ENCODE results near the gene C1orf146. TPM values are rescaled to one million over a fixed set of nuclear protein-coding genes. Genes with fewer than 3 reads are reported as not detected.

The C1orf146 gene
- total RNA-seq = not detected

- DNase-seq = no peak
- POLR2A ChIA-PET = no interaction called here
- no peaks in the 10 kb centered on the region for H3K4me1 Mint-ChIP-seq
- H3K27me3 Mint-ChIP-seq = no peaks in the 10 kb centered on the region
- no peak within 1 kb of the TSS for H3K4me3 Mint-ChIP-seq
- H3K27ac Mint-ChIP-seq = no peak within 1 kb of the TSS
- no peaks in the 10 kb centered on the region for H3K36me3 Mint-ChIP-seq
- H3K9me3 Mint-ChIP-seq = peaks cover 2% of the 10 kb centered on the region
- no peak for ATAC-seq (ENCODE audit: low read depth)
Measured at GRCh38 chr1:92217721-92218120, at the start of gene C1orf146. TSS of gene C1orf146 (plus strand) at chr1:92217915. CDS start at chr1:92231421, 13,506 bp downstream.

- DNase-seq = no peak
- H3K27me3 Mint-ChIP-seq = no peaks in the 10 kb centered on the region
- H3K36me3 Mint-ChIP-seq = no peaks in the 10 kb centered on the region
- ATAC-seq (ENCODE audit: low read depth) = no peak
- H3K27ac Mint-ChIP-seq = no peak overlapping the region
- no peaks in the 10 kb centered on the region for H3K9me3 Mint-ChIP-seq
- no peak overlapping the region for H3K4me3 Mint-ChIP-seq
- POLR2A ChIA-PET = no interaction called here
- no peaks in the 10 kb centered on the region for H3K4me1 Mint-ChIP-seq
Measured at GRCh38 chr1:92168657-92169056, 49.1 kb upstream of the C1orf146 start.

GRCh38 chr1:92169214-92170005, 48.3 kb upstream of the C1orf146 start:
- H3K27me3 Mint-ChIP-seq = no peaks in the 10 kb centered on the region
- H3K4me3 Mint-ChIP-seq = no peak overlapping the region
- no peak for DNase-seq
- H3K36me3 Mint-ChIP-seq = no peaks in the 10 kb centered on the region
- no peak for ATAC-seq (ENCODE audit: low read depth)
- POLR2A ChIA-PET = no interaction called here
- H3K4me1 Mint-ChIP-seq = no peaks in the 10 kb centered on the region
- H3K27ac Mint-ChIP-seq = no peak overlapping the region
- H3K9me3 Mint-ChIP-seq = no peaks in the 10 kb centered on the region

- Mint-ChIP-seq H3K9me3 (no peaks in the 10 kb centered on the region), H3K27ac (no peak overlapping the region), H3K36me3 (peaks cover 2% of the 10 kb centered on the region), H3K4me3 (no peak overlapping the region), H3K4me1 (no peaks in the 10 kb centered on the region), H3K27me3 (no peaks in the 10 kb centered on the region)
- POLR2A ChIA-PET = no interaction called here
- ATAC-seq (ENCODE audit: low read depth) = no peak
- no peak for DNase-seq
Measured at GRCh38 chr1:92184632-92185031, 33.1 kb upstream of the C1orf146 start.

- no peaks in the 10 kb centered on the region for H3K4me1 Mint-ChIP-seq
- no peak overlapping the region for H3K27ac Mint-ChIP-seq
- H3K27me3 Mint-ChIP-seq = no peaks in the 10 kb centered on the region
- ATAC-seq (ENCODE audit: low read depth) = no peak
- DNase-seq = no peak
- H3K4me3 Mint-ChIP-seq = no peak overlapping the region
- POLR2A ChIA-PET = interaction anchor here (0.5 kb wide), 1 partner anchor 31 kb away, joined by 3 read pairs; no protein-coding TSS in a partner anchor
- no peaks in the 10 kb centered on the region for H3K9me3 Mint-ChIP-seq
- no peaks in the 10 kb centered on the region for H3K36me3 Mint-ChIP-seq
Measured at GRCh38 chr1:92186081-92186480, 31.6 kb upstream of the C1orf146 start.

- POLR2A ChIA-PET = no interaction called here
- H3K4me3 Mint-ChIP-seq = no peak overlapping the region
- no peak for DNase-seq
- no peaks in the 10 kb centered on the region for H3K4me1 Mint-ChIP-seq
- no peaks in the 10 kb centered on the region for H3K36me3 Mint-ChIP-seq
- H3K27me3 Mint-ChIP-seq = peaks cover 7% of the 10 kb centered on the region
- no peak for ATAC-seq (ENCODE audit: low read depth)
- H3K9me3 Mint-ChIP-seq = no peaks in the 10 kb centered on the region
- no peak overlapping the region for H3K27ac Mint-ChIP-seq
Measured at GRCh38 chr1:92188436-92189255, 29.1 kb upstream of the C1orf146 start.

GRCh38 chr1:92191726-92192125, 26.0 kb upstream of the C1orf146 start:
- H3K9me3 Mint-ChIP-seq = no peaks in the 10 kb centered on the region
- H3K4me3 Mint-ChIP-seq = no peak overlapping the region
- ATAC-seq (ENCODE audit: low read depth) (no peak), DNase-seq (no peak)
- POLR2A ChIA-PET = interaction anchor here (0.6 kb wide), 1 partner anchor 36 kb away, joined by 3 read pairs; no protein-coding TSS in a partner anchor
- H3K27ac Mint-ChIP-seq = no peak overlapping the region
- H3K27me3 Mint-ChIP-seq = peaks cover 7% of the 10 kb centered on the region
- no peaks in the 10 kb centered on the region for H3K4me1 Mint-ChIP-seq
- H3K36me3 Mint-ChIP-seq = no peaks in the 10 kb centered on the region

GRCh38 chr1:92192246-92192645, 25.5 kb upstream of the C1orf146 start:
- H3K4me1 Mint-ChIP-seq = peaks cover 2% of the 10 kb centered on the region
- no peak overlapping the region for H3K27ac Mint-ChIP-seq
- POLR2A ChIA-PET = no interaction called here
- ATAC-seq (ENCODE audit: low read depth) = no peak
- H3K4me3 Mint-ChIP-seq = no peak overlapping the region
- DNase-seq = no peak
- no peaks in the 10 kb centered on the region for H3K36me3 Mint-ChIP-seq
- H3K9me3 Mint-ChIP-seq = no peaks in the 10 kb centered on the region
- H3K27me3 Mint-ChIP-seq = peaks cover 7% of the 10 kb centered on the region

- H3K27me3 Mint-ChIP-seq = peaks cover 7% of the 10 kb centered on the region
- ATAC-seq (ENCODE audit: low read depth) = no peak
- H3K27ac Mint-ChIP-seq = no peak overlapping the region
- peaks cover 2% of the 10 kb centered on the region for H3K4me1 Mint-ChIP-seq
- no peak overlapping the region for H3K4me3 Mint-ChIP-seq
- no peaks in the 10 kb centered on the region for H3K9me3 Mint-ChIP-seq
- H3K36me3 Mint-ChIP-seq = no peaks in the 10 kb centered on the region
- POLR2A ChIA-PET = no interaction called here
- DNase-seq = no peak
Measured at GRCh38 chr1:92194511-92194910, 23.2 kb upstream of the C1orf146 start.

GRCh38 chr1:92201973-92202372, 15.7 kb upstream of the C1orf146 start:
- Mint-ChIP-seq H3K4me1 (peaks cover 8% of the 10 kb centered on the region), H3K9me3 (peaks cover 8% of the 10 kb centered on the region), H3K36me3 (peaks cover 12% of the 10 kb centered on the region), H3K27me3 (no peaks in the 10 kb centered on the region), H3K27ac (peak overlapping the region; percentile 69), H3K4me3 (no peak overlapping the region)
- DNase-seq (no peak), ATAC-seq (ENCODE audit: low read depth) (peak; percentile 39)
- POLR2A ChIA-PET = interaction anchor here (0.6 to 0.7 kb wide), 2 partner anchors 112 to 217 kb away, joined by 3 read pairs; no protein-coding TSS in a partner anchor

GRCh38 chr1:92203105-92203504, 14.6 kb upstream of the C1orf146 start:
- peaks cover 8% of the 10 kb centered on the region for H3K4me1 Mint-ChIP-seq
- DNase-seq (no peak), ATAC-seq (ENCODE audit: low read depth) (no peak)
- peaks cover 12% of the 10 kb centered on the region for H3K36me3 Mint-ChIP-seq
- peaks cover 8% of the 10 kb centered on the region for H3K9me3 Mint-ChIP-seq
- H3K4me3 Mint-ChIP-seq = no peak overlapping the region
- no peak overlapping the region for H3K27ac Mint-ChIP-seq
- H3K27me3 Mint-ChIP-seq = peaks cover 2% of the 10 kb centered on the region
- POLR2A ChIA-PET = no interaction called here

- POLR2A ChIA-PET = no interaction called here
- DNase-seq = no peak
- ATAC-seq (ENCODE audit: low read depth) = no peak
- Mint-ChIP-seq H3K27me3 (peaks cover 2% of the 10 kb centered on the region), H3K4me3 (no peak overlapping the region), H3K4me1 (peaks cover 5% of the 10 kb centered on the region), H3K36me3 (no peaks in the 10 kb centered on the region), H3K9me3 (peaks cover 3% of the 10 kb centered on the region), H3K27ac (no peak overlapping the region)
Measured at GRCh38 chr1:92210701-92211100, 7.0 kb upstream of the C1orf146 start.

- DNase-seq = no peak
- Mint-ChIP-seq H3K4me3 (no peak overlapping the region), H3K27me3 (peaks cover 2% of the 10 kb centered on the region), H3K36me3 (no peaks in the 10 kb centered on the region), H3K9me3 (peaks cover 3% of the 10 kb centered on the region), H3K4me1 (peaks cover 5% of the 10 kb centered on the region), H3K27ac (no peak overlapping the region)
- ATAC-seq (ENCODE audit: low read depth) = no peak
- POLR2A ChIA-PET = no interaction called here
Measured at GRCh38 chr1:92211166-92211565, 6.5 kb upstream of the C1orf146 start.

GRCh38 chr1:92218559-92218958, 844 bp downstream of the C1orf146 start:
- Mint-ChIP-seq H3K4me1 (no peaks in the 10 kb centered on the region), H3K27ac (no peak overlapping the region), H3K27me3 (no peaks in the 10 kb centered on the region), H3K36me3 (no peaks in the 10 kb centered on the region), H3K9me3 (peaks cover 2% of the 10 kb centered on the region), H3K4me3 (no peak overlapping the region)
- POLR2A ChIA-PET = no interaction called here
- DNase-seq (no peak), ATAC-seq (ENCODE audit: low read depth) (no peak)

Data from activated naive CD8-positive, alpha-beta T cell treated with anti-CD3 and anti-CD28 coated beads, Interleukin-2, amount 10 ng/mL, durations not matched to agents 7 days and 5 days (primary cell).